Gastroesophageal sphincter (tissue), 3 donors: ENCODE data around the gene MGAT4A.
"Not testable (repeated sequence)": the region's sequence is repeated elsewhere in the genome, so short reads cannot be mapped to it uniquely, and the experiment has no call there.

Experiments used
- CTCF ChIP-seq, 4 experiments: fragments of 200-600 bp in 2 of 4; fragments of 450-650 bp in 2 of 4; sonication (generic) in 1 of 4; IDR thresholded peaks; one replicate each; pipeline ENCODE4 v1.5.1; 2017 to 2019; ENCODE audit warnings: antibody characterized with exemption in 4 of 4, mild to moderate bottlenecking in 2 of 4, moderate library complexity in 2 of 4
- EP300 ChIP-seq: sonication (generic); formaldehyde crosslinking; IDR thresholded peaks from one replicate; pipeline ENCODE4 v1.6.1; 2017; ENCODE audit warnings: antibody characterized with exemption, mild to moderate bottlenecking
- POLR2A ChIP-seq, 2 donors: fragments of 450-650 bp; IDR thresholded peaks; one replicate each; pipeline ENCODE4 v1.6.1; 2017; ENCODE audit warnings: antibody characterized with exemption in 2 of 2, mild to moderate bottlenecking in 2 of 2, moderate library complexity in 1 of 2

DNA sequence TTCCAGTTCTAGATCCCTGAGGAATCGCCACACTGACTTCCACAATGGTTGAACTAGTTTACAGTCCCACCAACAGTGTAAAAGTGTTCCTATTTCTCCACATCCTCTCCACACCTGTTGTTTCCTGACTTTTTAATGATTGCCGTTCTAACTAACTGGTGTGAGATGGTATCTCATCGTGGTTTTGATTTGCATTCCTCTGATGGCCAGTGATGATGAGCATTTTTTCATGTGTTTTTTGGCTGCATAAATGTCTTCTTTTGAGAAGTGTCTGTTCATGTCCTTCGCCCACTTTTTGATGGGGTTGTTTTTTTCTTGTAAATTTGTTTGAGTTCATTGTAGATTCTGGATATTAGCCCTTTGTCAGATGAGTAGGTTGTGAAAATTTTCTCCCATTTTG is 136.3 kb downstream of the MGAT4A start:
- not testable (repeated sequence) for TF ChIP-seq CTCF (IDR thresholded peaks at IDR 0.05); EP300; POLR2A (IDR thresholded peaks at IDR 0.05)
